B cell (primary cell): Measurements from ENCODE around the gene LCN15. TPM values are rescaled to one million over a fixed set of nuclear protein-coding genes. Genes with fewer than 3 reads are reported as not detected.

Experiments
- ATAC-seq: fragments of 200-7000 bp; cut with Tn5 transposase; one replicate; pipeline ENCODE4 v1.10.0; 2021; ENCODE audit warnings: low read depth, mild to moderate bottlenecking, moderate number of reproducible peaks, moderate library complexity
- CTCF ChIA-PET: fragments of 350-600 bp; sonication (Branson Sonifier 250); formaldehyde crosslinking; loops from one replicate; lab custom pipeline; 2021; ENCODE audit warnings: antibody characterized with exemption, inconsistent platforms; lab: Charles Lee
- POLR2A ChIA-PET: fragments of 350-600 bp; sonication (Branson Sonifier 250); formaldehyde crosslinking; loops from one replicate; lab custom pipeline; 2021; ENCODE audit warnings: antibody characterized with exemption; lab: Charles Lee
- DNase-seq: peaks from one replicate; pipeline ENCODE4 v3.0.0; 2013
- H2AFZ ChIP-seq: 2 replicates; pipeline ENCODE4 v1.6.1; 2012; ENCODE audit warnings: mild to moderate bottlenecking, low read depth, low read length; ENCODE audit not compliant: insufficient read depth, poor library complexity, severe bottlenecking
- H3K27ac ChIP-seq, 2 donors: 1 replicate in 1 of 2; 2 replicates in 1 of 2; pipeline ENCODE4 v1.5.1; 2012 to 2013; ENCODE audit warnings: low read length in 2 of 2, mild to moderate bottlenecking in 2 of 2, moderate library complexity in 1 of 2
- H3K27me3 ChIP-seq, 4 experiments: fragments of 200-600 bp in 1 of 4; sonication (generic) in 1 of 4; replicated peaks in 1 of 4; 1 replicate in 2 of 4; 2 replicates in 2 of 4; pipeline versions ENCODE4 v1.6.1 to v1.7.0; 2013 to 2016; ENCODE audit warnings: low read length in 3 of 4, mild to moderate bottlenecking in 2 of 4, mixed read lengths in 1 of 4, moderate library complexity in 1 of 4; ENCODE audit not compliant: insufficient read depth in 4 of 4, control insufficient read depth in 3 of 4; ENCODE audit errors: control extremely low read depth in 1 of 4
- H3K36me3 ChIP-seq, 2 experiments: replicated peaks in 1 of 2; 1 replicate in 1 of 2; 2 replicates in 1 of 2; pipeline versions ENCODE4 v1.6.1 to v1.7.1; 2013; ENCODE audit warnings: low read length in 1 of 2; ENCODE audit not compliant: insufficient read depth in 2 of 2, control insufficient read depth in 1 of 2; ENCODE audit errors: control extremely low read depth in 1 of 2, extremely low read depth in 1 of 2
- H3K4me1 ChIP-seq, 2 donors: fragments of 200-600 bp in 1 of 2; sonication (generic) in 1 of 2; 1 replicate in 1 of 2; 2 replicates in 1 of 2; pipeline versions ENCODE4 v1.5.1 to v1.6.1; 2013 to 2017; ENCODE audit warnings: low read length in 2 of 2; ENCODE audit not compliant: control insufficient read depth in 2 of 2, insufficient read depth in 2 of 2
- H3K4me2 ChIP-seq: replicated peaks from 2 replicates; pipeline ENCODE3; 2012; ENCODE audit warnings: mild to moderate bottlenecking, low read depth, low read length; ENCODE audit not compliant: poor library complexity, severe bottlenecking
- H3K4me3 ChIP-seq, 5 experiments: fragments of 200-600 bp in 1 of 5; sonication (generic) in 1 of 5; 1 replicate in 3 of 5; 2 replicates in 2 of 5; pipeline versions ENCODE4 v1.5.1 to v1.7.0; 2011 to 2016; ENCODE audit warnings: low read length in 4 of 5, mild to moderate bottlenecking in 4 of 5, low read depth in 2 of 5, control low read depth in 1 of 5, moderate library complexity in 1 of 5; ENCODE audit not compliant: insufficient read depth in 1 of 5; ENCODE audit errors: control extremely low read depth in 1 of 5, extremely low read depth in 1 of 5
- H3K79me2 ChIP-seq: fragments of 200-600 bp; sonication (generic); one replicate; pipeline ENCODE4 v1.6.0; 2016; ENCODE audit warnings: low read length; ENCODE audit not compliant: control insufficient read depth, insufficient read depth
- H3K9ac ChIP-seq: fragments of 200-600 bp; sonication (generic); 2 replicates; pipeline ENCODE4 v1.6.1; 2017; ENCODE audit warnings: mild to moderate bottlenecking, low read length, moderate library complexity
- H3K9me3 ChIP-seq, 3 donors: one replicate each; pipeline versions ENCODE4 v1.6.1 to v1.7.1; 2013; ENCODE audit warnings: low read length in 2 of 3; ENCODE audit not compliant: control insufficient read depth in 2 of 3, insufficient read depth in 1 of 3; ENCODE audit errors: control extremely low read depth in 1 of 3
- H4K20me1 ChIP-seq: 2 replicates; pipeline ENCODE4 v1.6.0; 2012; ENCODE audit warnings: mild to moderate bottlenecking, low read length; ENCODE audit not compliant: insufficient read depth, control insufficient read depth, poor library complexity, severe bottlenecking
- H3K27ac Mint-ChIP-seq: one replicate; pipeline ENCODE4 v1.8.0; 2021; ENCODE audit warnings: mixed read lengths
- H3K27me3 Mint-ChIP-seq: one replicate; pipeline ENCODE4 v1.8.0; 2021; ENCODE audit warnings: mixed read lengths
- H3K4me1 Mint-ChIP-seq: one replicate; pipeline ENCODE4 v1.8.0; 2021; ENCODE audit warnings: mixed read lengths
- H3K4me3 Mint-ChIP-seq: one replicate; pipeline ENCODE4 v1.8.0; 2021; ENCODE audit warnings: mixed read lengths
- H3K9me3 Mint-ChIP-seq: one replicate; pipeline ENCODE4 v1.8.0; 2022; ENCODE audit warnings: mixed read lengths; ENCODE audit not compliant: insufficient read depth
- EZH2 ChIP-seq: IDR thresholded peaks from 2 replicates; pipeline ENCODE4 v1.6.1; 2012; ENCODE audit warnings: borderline replicate concordance, low read depth, mild to moderate bottlenecking, moderate library complexity, low read length; ENCODE audit not compliant: insufficient read depth, poor library complexity, severe bottlenecking
- WGBS: methylation state at CpG from one replicate; pipeline ENCODE4 v1.1.5; 2013; ENCODE audit warnings: missing lambda C conversion rate; ENCODE audit not compliant: insufficient coverage; 5-methylcytosine and 5-hydroxymethylcytosine counted together
- intact Hi-C: fragments of 100-400 bp; cut with micrococcal nuclease; formaldehyde crosslinking; loops from one replicate; pipeline ENCODE4 v1.10.0; 2022
- polyA plus RNA-seq: library from polyadenylated mRNA; depleted of rRNA; stranded (reverse); fragments of >200 nt; gene quantifications from 2 replicates; pipeline ENCODE4 v1.2.3, GENCODE V29; 2012
- total RNA-seq, 2 donors: library from RNA; stranded (reverse); fragments of 120-200 nt in 1 of 2; gene quantifications; 1 replicate in 1 of 2; 2 replicates in 1 of 2; pipeline versions ENCODE4 v1.2.3 to v1.2.4, GENCODE V29; 2013 to 2022
- TF ChIP-seq, protein P1 (sequence below): fragments of 200-600 bp; IDR thresholded peaks from one replicate; pipeline ENCODE4 v1.8.0; 2022; ENCODE audit warnings: antibody characterized with exemption, mild to moderate bottlenecking

LCN15 gene
- total and polyA plus RNA-seq, 2 donors (not counting 1 experiment from before 2014, with no cell fraction given) = not detected

DNA sequence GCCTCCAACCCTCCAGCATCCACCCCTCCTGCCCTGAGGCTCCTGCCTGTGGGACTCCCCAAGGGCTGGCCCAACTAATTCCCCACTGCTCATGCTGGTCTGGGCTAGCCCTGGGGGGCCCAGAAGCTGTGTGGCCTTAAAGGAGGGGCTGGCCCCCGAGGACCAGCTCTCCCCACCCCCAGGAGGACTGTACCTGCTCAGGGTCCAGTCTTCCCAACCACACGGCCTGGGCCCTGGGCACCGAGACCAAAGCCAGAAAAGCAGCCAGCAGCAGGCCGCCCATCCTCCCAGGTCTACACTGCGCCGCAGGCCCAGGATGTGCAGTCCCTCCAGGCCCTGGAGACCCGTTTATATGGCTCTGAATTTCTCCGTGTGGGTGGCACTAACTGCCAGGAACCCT lies 16.1 kb downstream of the LCN15 start, which contains the start of gene LCN6:
LCN6 (minus strand) TSS at position 325 of the 400 bp plus-strand sequence; CDS start at position 283, 42 bp downstream.
- Histone ChIP-seq H3K27me3 (no peaks in the 10 kb centered on the region), H3K4me1 (peaks cover 33 to 57% of the 10 kb centered on the region in 2 donors), H4K20me1 (no peaks in the 10 kb centered on the region), H3K4me3 (no peak within 1 kb of the TSS), H3K9me3 (peaks cover 4 to 24% (median 23%) of the 10 kb centered on the region in 3 donors), H3K36me3 (no peaks in the 10 kb centered on the region), H3K27ac (peak within 1 kb of the TSS; percentile 71 to 83), H3K4me2 (peak within 1 kb of the TSS; percentile 52), H3K79me2 (peaks cover 2% of the 10 kb centered on the region), H2AFZ (no peak within 1 kb of the TSS), H3K9ac (no peak within 1 kb of the TSS)
- DNase-seq (no peak), ATAC-seq (no peak)
- Mint-ChIP-seq H3K4me1 (peaks cover 62% of the 10 kb centered on the region), H3K27me3 (no peaks in the 10 kb centered on the region), H3K4me3 (peak within 1 kb of the TSS; percentile 75), H3K9me3 (peaks cover 5% of the 10 kb centered on the region), H3K27ac (peak within 1 kb of the TSS; percentile 96)
- TF ChIP-seq, protein P1, sequence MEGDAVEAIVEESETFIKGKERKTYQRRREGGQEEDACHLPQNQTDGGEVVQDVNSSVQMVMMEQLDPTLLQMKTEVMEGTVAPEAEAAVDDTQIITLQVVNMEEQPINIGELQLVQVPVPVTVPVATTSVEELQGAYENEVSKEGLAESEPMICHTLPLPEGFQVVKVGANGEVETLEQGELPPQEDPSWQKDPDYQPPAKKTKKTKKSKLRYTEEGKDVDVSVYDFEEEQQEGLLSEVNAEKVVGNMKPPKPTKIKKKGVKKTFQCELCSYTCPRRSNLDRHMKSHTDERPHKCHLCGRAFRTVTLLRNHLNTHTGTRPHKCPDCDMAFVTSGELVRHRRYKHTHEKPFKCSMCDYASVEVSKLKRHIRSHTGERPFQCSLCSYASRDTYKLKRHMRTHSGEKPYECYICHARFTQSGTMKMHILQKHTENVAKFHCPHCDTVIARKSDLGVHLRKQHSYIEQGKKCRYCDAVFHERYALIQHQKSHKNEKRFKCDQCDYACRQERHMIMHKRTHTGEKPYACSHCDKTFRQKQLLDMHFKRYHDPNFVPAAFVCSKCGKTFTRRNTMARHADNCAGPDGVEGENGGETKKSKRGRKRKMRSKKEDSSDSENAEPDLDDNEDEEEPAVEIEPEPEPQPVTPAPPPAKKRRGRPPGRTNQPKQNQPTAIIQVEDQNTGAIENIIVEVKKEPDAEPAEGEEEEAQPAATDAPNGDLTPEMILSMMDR = no peak
- TF ChIP-seq EZH2 = no peak
- WGBS = 27% methylated on average over 7 of the region's 8 CpGs
- intact Hi-C loops = no loop called here
- ChIA-PET CTCF (interaction anchor here (0.6 to 4.3 kb wide), 3 partner anchors 10 to 46 kb away, joined by 4 to 47 read pairs (median 25); partner anchors contain the start of gene LCN8), POLR2A (interaction anchor here (0.5 to 5.9 kb wide), 3 partner anchors 11 to 47 kb away, joined by 4 to 60 read pairs (median 39); partner anchors contain the start of gene LCN8)
